Neural cell (in vitro differentiated cells): ENCODE results near the gene HRAS. TPM values are rescaled to one million over a fixed set of nuclear protein-coding genes. Genes with fewer than 3 reads are reported as not detected.

ENCODE experiments used
- H2AFZ ChIP-seq: fragments of 200-600, 300-800 bp; sonication (generic), shearing (Covaris generic); 2 replicates; pipeline ENCODE4 v1.6.0; 2014; ENCODE audit warnings: low read depth, mild to moderate bottlenecking, antibody characterized with exemption, low read length, moderate library complexity
- H3F3A ChIP-seq: fragments of 200-600 bp; shearing (Covaris generic); 2 replicates; pipeline ENCODE4 v1.6.1; 2016; ENCODE audit warnings: mild to moderate bottlenecking, moderate library complexity, mixed read lengths, antibody characterized with exemption, low read length; ENCODE audit not compliant: insufficient read depth, poor library complexity, severe bottlenecking
- H3K27ac ChIP-seq: fragments of 200-600, 300-800 bp; sonication (generic), shearing (Covaris generic); 2 replicates; pipeline ENCODE4 v1.5.1; 2014; ENCODE audit warnings: mild to moderate bottlenecking, low read length, moderate library complexity
- H3K27me3 ChIP-seq: fragments of 300-800, 200-600 bp; sonication (generic), shearing (Covaris generic); 2 replicates; pipeline ENCODE4 v1.6.0; 2014; ENCODE audit warnings: mild to moderate bottlenecking, low read depth, low read length, moderate library complexity; ENCODE audit not compliant: insufficient read depth
- H3K36me3 ChIP-seq: fragments of 300-800, 200-600 bp; sonication (generic), shearing (Covaris generic); 2 replicates; pipeline ENCODE4 v1.5.1; 2014; ENCODE audit warnings: mild to moderate bottlenecking, antibody characterized with exemption, low read length, moderate library complexity; ENCODE audit not compliant: insufficient read depth
- H3K4me2 ChIP-seq: fragments of 300-800, 200-600 bp; sonication (generic), shearing (Covaris generic); 2 replicates; pipeline ENCODE4 v1.6.0; 2014; ENCODE audit warnings: mild to moderate bottlenecking, low read length
- H3K4me3 ChIP-seq: fragments of 300-800, 200-600 bp; sonication (generic), shearing (Covaris generic); 2 replicates; pipeline ENCODE4 v1.5.1; 2014; ENCODE audit warnings: mild to moderate bottlenecking, low read length, moderate library complexity
- H3K79me2 ChIP-seq: fragments of 200-600 bp; shearing (Covaris generic); replicated peaks from 2 replicates; pipeline ENCODE4 v1.6.0; 2014; ENCODE audit warnings: mild to moderate bottlenecking, low read length, moderate library complexity; ENCODE audit not compliant: insufficient read depth
- H3K9ac ChIP-seq: fragments of 300-800, 200-600 bp; sonication (generic), shearing (Covaris generic); 2 replicates; pipeline ENCODE4 v1.6.1; 2016; ENCODE audit warnings: mild to moderate bottlenecking, low read length, mixed read lengths
- H3K9me2 ChIP-seq: fragments of 200-600 bp; shearing (Covaris generic); 2 replicates; pipeline ENCODE4 v1.6.1; 2016; ENCODE audit warnings: mild to moderate bottlenecking, low read length, mixed read lengths; ENCODE audit not compliant: insufficient read depth
- H3K9me3 ChIP-seq: fragments of 200-600, 300-800 bp; sonication (generic), shearing (Covaris generic); 2 replicates; pipeline ENCODE4 v1.6.1; 2016; ENCODE audit warnings: mild to moderate bottlenecking, mixed run types, low read length, moderate library complexity, mixed read lengths
- H4K20me1 ChIP-seq: fragments of 200-600 bp; shearing (Covaris generic); 2 replicates; pipeline ENCODE4 v1.6.1; 2016; ENCODE audit warnings: mild to moderate bottlenecking, mixed run types; ENCODE audit not compliant: insufficient read depth
- CTCF ChIP-seq: fragments of 450-650 bp; IDR thresholded peaks from 2 replicates; pipeline ENCODE4 v1.5.1; 2014; ENCODE audit warnings: antibody characterized with exemption, mild to moderate bottlenecking, moderate library complexity; ENCODE audit not compliant: poor library complexity, severe bottlenecking
- EP300 ChIP-seq: fragments of 450-650 bp; conservative IDR thresholded peaks from 2 replicates; pipeline ENCODE4 v1.6.1; 2014; ENCODE audit warnings: antibody characterized with exemption, mild to moderate bottlenecking, moderate library complexity; ENCODE audit not compliant: poor library complexity, severe bottlenecking
- EZH2 ChIP-seq: fragments of 200-600, 300-800 bp; shearing (Covaris generic), sonication (generic); IDR thresholded peaks from 2 replicates; pipeline ENCODE4 v1.6.1; 2014; ENCODE audit warnings: antibody characterized with exemption, low read length, borderline replicate concordance, mild to moderate bottlenecking; ENCODE audit not compliant: insufficient read depth, poor library complexity, severe bottlenecking
- MXI1 ChIP-seq: fragments of 450-650 bp; conservative IDR thresholded peaks from 2 replicates; pipeline ENCODE4 v1.6.1; 2014; ENCODE audit warnings: antibody characterized with exemption, mild to moderate bottlenecking; ENCODE audit not compliant: poor library complexity, severe bottlenecking
- POLR2AphosphoS5 ChIP-seq: IDR thresholded peaks from 2 replicates; pipeline ENCODE4 v1.6.1; 2012
- RAD21 ChIP-seq: fragments of 450-650 bp; conservative IDR thresholded peaks from 2 replicates; pipeline ENCODE4 v1.6.1; 2014; ENCODE audit warnings: antibody characterized with exemption, mild to moderate bottlenecking, moderate library complexity
- REST ChIP-seq: IDR thresholded peaks from 2 replicates; pipeline ENCODE4 v1.6.1; 2012; ENCODE audit warnings: borderline replicate concordance
- SMC3 ChIP-seq: fragments of 450-650 bp; conservative IDR thresholded peaks from 2 replicates; pipeline ENCODE4 v1.6.1; 2014; ENCODE audit warnings: antibody characterized with exemption, mild to moderate bottlenecking, moderate library complexity; ENCODE audit not compliant: poor library complexity
- TAF1 ChIP-seq: IDR thresholded peaks from 2 replicates; pipeline ENCODE4 v1.6.1; 2012; ENCODE audit warnings: low read depth
- polyA plus RNA-seq: library from polyadenylated mRNA; depleted of rRNA; stranded (reverse); fragments of >200 nt; gene quantifications from 2 replicates; pipeline ENCODE4 v1.2.3, GENCODE V29; 2014

The HRAS gene
- polyA plus RNA-seq, 1 donor from 2014 or later = 120 TPM

- Histone ChIP-seq H3K9me2 (no peaks in the 10 kb centered on the region), H3K9ac (no peak overlapping the region), H3K79me2 (no peaks in the 10 kb centered on the region), H4K20me1 (no peaks in the 10 kb centered on the region), H3F3A (no peaks in the 10 kb centered on the region), H3K4me2 (no peak overlapping the region), H3K27ac (no peak overlapping the region), H3K27me3 (no peaks in the 10 kb centered on the region), H3K36me3 (peaks cover 7% of the 10 kb centered on the region), H3K4me3 (no peak overlapping the region), H2AFZ (no peak overlapping the region), H3K9me3 (no peaks in the 10 kb centered on the region)
- TF ChIP-seq EP300 (no peak), MXI1 (no peak), TAF1 (no peak), RAD21 (no peak), REST (no peak), SMC3 (no peak), POLR2AphosphoS5 (no peak), EZH2 (no peak), CTCF (no peak)
Measured at GRCh38 chr11:494761-495536, 40.4 kb downstream of the HRAS start.

- no peaks in the 10 kb centered on the region for H3K9me3 ChIP-seq
- H3K27ac ChIP-seq = no peak overlapping the region
- H3K4me3 ChIP-seq = no peak overlapping the region
- H3K9me2 ChIP-seq = no peaks in the 10 kb centered on the region
- H3K4me2 ChIP-seq = no peak overlapping the region
- no peaks in the 10 kb centered on the region for H3K79me2 ChIP-seq
- no peaks in the 10 kb centered on the region for H3K27me3 ChIP-seq
- no peaks in the 10 kb centered on the region for H3F3A ChIP-seq
- H4K20me1 ChIP-seq = no peaks in the 10 kb centered on the region
- H3K9ac ChIP-seq = no peak overlapping the region
- peaks cover under 1% of the 10 kb centered on the region for H3K36me3 ChIP-seq
- no peak overlapping the region for H2AFZ ChIP-seq
- TF ChIP-seq REST (no peak), RAD21 (no peak), SMC3 (no peak), EZH2 (no peak)
Measured at GRCh38 chr11:492427-493226, 42.7 kb downstream of the HRAS start.
